Smooth muscle cell (in vitro differentiated cells): ENCODE data around the gene NCOA1. TPM values are rescaled to one million over a fixed set of nuclear protein-coding genes. Genes with fewer than 3 reads are reported as not detected.

Experiments
- DNase-seq: peaks from one replicate; lab custom pipeline; 2025; ENCODE audit not compliant: unreplicated experiment; lab: John Stamatoyannopoulos, UW
- H2AFZ ChIP-seq: fragments of 200-600 bp; sonication (generic); 2 replicates; pipeline ENCODE4 v1.6.0; 2016; ENCODE audit warnings: antibody characterized with exemption, low read depth, mild to moderate bottlenecking
- H3F3A ChIP-seq: fragments of 200-600 bp; sonication (generic); 2 replicates; pipeline ENCODE4 v1.6.0; 2017; ENCODE audit warnings: antibody characterized with exemption, low read depth
- H3K27ac ChIP-seq: fragments of 200-600 bp; sonication (generic); 2 replicates; pipeline ENCODE4 v1.5.1; 2016; ENCODE audit warnings: low read depth, mild to moderate bottlenecking
- H3K27me3 ChIP-seq: fragments of 200-600 bp; sonication (generic); 2 replicates; pipeline ENCODE4 v1.6.1; 2016; ENCODE audit warnings: low read depth, mild to moderate bottlenecking
- H3K36me3 ChIP-seq: fragments of 200-600 bp; sonication (generic); 2 replicates; pipeline ENCODE4 v1.5.1; 2016; ENCODE audit warnings: low read depth
- H3K4me1 ChIP-seq: fragments of 200-600 bp; sonication (generic); 2 replicates; pipeline ENCODE4 v1.5.1; 2016; ENCODE audit warnings: low read depth
- H3K4me2 ChIP-seq: fragments of 200-600 bp; sonication (generic); 2 replicates; pipeline ENCODE4 v1.6.0; 2016; ENCODE audit warnings: mild to moderate bottlenecking
- H3K4me3 ChIP-seq: fragments of 200-600 bp; sonication (generic); 2 replicates; pipeline ENCODE4 v1.5.1; 2016; ENCODE audit warnings: mild to moderate bottlenecking
- H3K79me2 ChIP-seq: fragments of 200-600 bp; sonication (generic); 2 replicates; pipeline ENCODE4 v1.6.0; 2016; ENCODE audit warnings: low read depth, mild to moderate bottlenecking
- H3K9ac ChIP-seq: fragments of 200-600 bp; sonication (generic); 2 replicates; pipeline ENCODE4 v1.6.0; 2016; ENCODE audit warnings: low read depth
- H3K9me3 ChIP-seq: fragments of 200-600 bp; sonication (generic); replicated peaks from 2 replicates; pipeline ENCODE4 v1.5.1; 2016; ENCODE audit warnings: low read depth
- H4K20me1 ChIP-seq: fragments of 200-600 bp; sonication (generic); 2 replicates; pipeline ENCODE4 v1.6.0; 2016; ENCODE audit warnings: low read depth
- WGBS: methylation state at CpG from one replicate; pipeline ENCODE4 v1.1.7; 2016; ENCODE audit warnings: low lambda C conversion rate; 5-methylcytosine and 5-hydroxymethylcytosine counted together
- polyA plus RNA-seq: library from polyadenylated mRNA; unstranded; fragments of >200 nt; fragmentation: Nextera tagmentation; extraction: Ambion mirVana; gene quantifications from 2 replicates; pipeline ENCODE4 v1.2.1, GENCODE V29; 2016
- total RNA-seq: library from RNA; depleted of rRNA; stranded (reverse); fragments of >200 nt; gene quantifications from 2 replicates; pipeline ENCODE4 v1.2.3, GENCODE V29; 2014
- TF ChIP-seq, protein P1 (sequence below): fragments of 200-600 bp; sonication (generic); IDR thresholded peaks from 2 replicates; pipeline ENCODE4 v1.5.1; 2017; ENCODE audit warnings: borderline replicate concordance, mild to moderate bottlenecking, antibody characterized with exemption; ENCODE audit not compliant: insufficient read depth, poor library complexity, severe bottlenecking

NCOA1 gene
- total and polyA plus RNA-seq, 2 experiments from 2014 or later: 8.5 to 21.0 TPM

DNA sequence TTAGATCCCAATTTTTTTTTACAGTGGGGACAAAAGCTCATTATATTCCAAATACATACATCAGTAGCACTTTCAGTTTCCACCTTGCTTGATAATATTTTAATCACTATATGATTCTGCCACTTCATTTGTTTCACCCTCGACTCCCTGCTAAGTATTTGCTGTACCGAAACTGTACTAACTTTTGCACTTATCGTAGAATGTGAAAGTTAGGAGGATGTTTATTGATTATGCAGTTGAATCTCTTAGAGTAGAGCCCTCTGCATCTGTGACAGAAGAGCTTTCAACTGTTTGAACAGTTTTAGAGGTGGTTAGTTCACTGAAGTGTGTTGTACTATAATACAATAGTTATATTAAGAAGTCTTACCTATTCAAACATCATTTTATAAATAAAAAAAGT is 20.8 kb downstream of the NCOA1 start:
- no peaks in the 10 kb centered on the region for H3K27me3 ChIP-seq
- H3F3A ChIP-seq: no peaks in the 10 kb centered on the region
- H3K9me3 ChIP-seq: no peaks in the 10 kb centered on the region
- no peak overlapping the region for H3K9ac ChIP-seq
- 93% methylated on average over 3 of the region's 3 CpGs for WGBS
- peaks cover 72% of the 10 kb centered on the region for H3K79me2 ChIP-seq
- no peak overlapping the region for H3K4me3 ChIP-seq
- H2AFZ ChIP-seq: no peak overlapping the region
- no peaks in the 10 kb centered on the region for H3K4me1 ChIP-seq
- no peak overlapping the region for H3K4me2 ChIP-seq
- no peak overlapping the region for H3K27ac ChIP-seq
- H3K36me3 ChIP-seq: no peaks in the 10 kb centered on the region
- TF ChIP-seq, protein P1, sequence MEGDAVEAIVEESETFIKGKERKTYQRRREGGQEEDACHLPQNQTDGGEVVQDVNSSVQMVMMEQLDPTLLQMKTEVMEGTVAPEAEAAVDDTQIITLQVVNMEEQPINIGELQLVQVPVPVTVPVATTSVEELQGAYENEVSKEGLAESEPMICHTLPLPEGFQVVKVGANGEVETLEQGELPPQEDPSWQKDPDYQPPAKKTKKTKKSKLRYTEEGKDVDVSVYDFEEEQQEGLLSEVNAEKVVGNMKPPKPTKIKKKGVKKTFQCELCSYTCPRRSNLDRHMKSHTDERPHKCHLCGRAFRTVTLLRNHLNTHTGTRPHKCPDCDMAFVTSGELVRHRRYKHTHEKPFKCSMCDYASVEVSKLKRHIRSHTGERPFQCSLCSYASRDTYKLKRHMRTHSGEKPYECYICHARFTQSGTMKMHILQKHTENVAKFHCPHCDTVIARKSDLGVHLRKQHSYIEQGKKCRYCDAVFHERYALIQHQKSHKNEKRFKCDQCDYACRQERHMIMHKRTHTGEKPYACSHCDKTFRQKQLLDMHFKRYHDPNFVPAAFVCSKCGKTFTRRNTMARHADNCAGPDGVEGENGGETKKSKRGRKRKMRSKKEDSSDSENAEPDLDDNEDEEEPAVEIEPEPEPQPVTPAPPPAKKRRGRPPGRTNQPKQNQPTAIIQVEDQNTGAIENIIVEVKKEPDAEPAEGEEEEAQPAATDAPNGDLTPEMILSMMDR: no peak
- peaks cover 76% of the 10 kb centered on the region for H4K20me1 ChIP-seq
- DNase-seq: no peak

DNA sequence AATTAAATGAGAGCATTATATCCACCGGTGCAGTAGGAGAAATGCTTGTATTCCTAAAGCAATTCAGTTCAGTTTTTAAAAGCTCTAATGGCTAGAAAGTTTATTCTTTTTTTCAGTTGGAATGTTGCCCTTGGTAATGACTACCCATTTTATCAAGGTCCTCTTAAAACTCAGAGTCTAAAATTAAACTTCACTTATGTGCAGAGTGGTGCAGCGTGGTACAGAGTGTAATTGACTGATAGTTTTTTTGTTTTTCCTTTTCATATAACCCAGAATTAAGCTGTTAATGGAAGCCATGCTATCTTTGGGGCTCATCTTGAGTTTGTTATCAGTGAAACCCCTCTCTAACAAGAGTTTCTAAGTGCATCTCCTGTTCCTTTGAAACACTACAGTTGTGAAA is 21.4 kb downstream of the NCOA1 start:
- Histone ChIP-seq H3K36me3 (no peaks in the 10 kb centered on the region), H2AFZ (no peak overlapping the region), H3K4me1 (no peaks in the 10 kb centered on the region), H3F3A (no peaks in the 10 kb centered on the region), H3K9ac (no peak overlapping the region), H3K79me2 (peaks cover 71% of the 10 kb centered on the region), H3K27ac (no peak overlapping the region), H3K27me3 (no peaks in the 10 kb centered on the region), H3K4me3 (no peak overlapping the region), H3K4me2 (no peak overlapping the region), H3K9me3 (no peaks in the 10 kb centered on the region), H4K20me1 (peaks cover 78% of the 10 kb centered on the region)
- TF ChIP-seq, protein P1: no peak
- no peak for DNase-seq
- WGBS: 91% methylated on average over 2 of the region's 2 CpGs

DNA sequence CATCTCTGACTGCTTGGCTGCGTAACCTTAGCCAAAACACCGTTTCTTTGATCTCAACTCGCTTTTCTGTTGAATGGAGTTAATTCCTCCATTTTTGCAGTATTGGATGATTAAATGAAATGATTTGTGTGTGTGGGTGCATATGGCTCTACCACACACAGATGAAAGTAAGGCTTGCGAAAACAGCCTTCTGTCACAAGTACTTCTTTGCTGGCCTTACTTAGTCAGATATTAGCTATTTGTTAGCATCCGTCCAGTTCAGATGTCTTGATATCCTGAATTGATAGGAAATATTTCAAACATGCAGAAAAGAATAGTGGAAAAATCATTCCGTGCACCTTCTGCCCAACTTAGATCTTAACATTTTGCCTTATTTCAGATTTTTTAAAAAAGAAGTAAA is 21.8 kb downstream of the NCOA1 start:
- H3K27me3 ChIP-seq: no peaks in the 10 kb centered on the region
- H3K79me2 ChIP-seq: peaks cover 71% of the 10 kb centered on the region
- H3K9ac ChIP-seq: no peak overlapping the region
- H4K20me1 ChIP-seq: peaks cover 81% of the 10 kb centered on the region
- H3K4me1 ChIP-seq: no peaks in the 10 kb centered on the region
- TF ChIP-seq, protein P1: no peak
- H2AFZ ChIP-seq: no peak overlapping the region
- H3F3A ChIP-seq: no peaks in the 10 kb centered on the region
- H3K4me2 ChIP-seq: no peak overlapping the region
- DNase-seq: no peak
- H3K4me3 ChIP-seq: no peak overlapping the region
- no peak overlapping the region for H3K27ac ChIP-seq
- H3K36me3 ChIP-seq: no peaks in the 10 kb centered on the region
- no peaks in the 10 kb centered on the region for H3K9me3 ChIP-seq
- WGBS: 89% methylated on average over 6 of the region's 6 CpGs

DNA sequence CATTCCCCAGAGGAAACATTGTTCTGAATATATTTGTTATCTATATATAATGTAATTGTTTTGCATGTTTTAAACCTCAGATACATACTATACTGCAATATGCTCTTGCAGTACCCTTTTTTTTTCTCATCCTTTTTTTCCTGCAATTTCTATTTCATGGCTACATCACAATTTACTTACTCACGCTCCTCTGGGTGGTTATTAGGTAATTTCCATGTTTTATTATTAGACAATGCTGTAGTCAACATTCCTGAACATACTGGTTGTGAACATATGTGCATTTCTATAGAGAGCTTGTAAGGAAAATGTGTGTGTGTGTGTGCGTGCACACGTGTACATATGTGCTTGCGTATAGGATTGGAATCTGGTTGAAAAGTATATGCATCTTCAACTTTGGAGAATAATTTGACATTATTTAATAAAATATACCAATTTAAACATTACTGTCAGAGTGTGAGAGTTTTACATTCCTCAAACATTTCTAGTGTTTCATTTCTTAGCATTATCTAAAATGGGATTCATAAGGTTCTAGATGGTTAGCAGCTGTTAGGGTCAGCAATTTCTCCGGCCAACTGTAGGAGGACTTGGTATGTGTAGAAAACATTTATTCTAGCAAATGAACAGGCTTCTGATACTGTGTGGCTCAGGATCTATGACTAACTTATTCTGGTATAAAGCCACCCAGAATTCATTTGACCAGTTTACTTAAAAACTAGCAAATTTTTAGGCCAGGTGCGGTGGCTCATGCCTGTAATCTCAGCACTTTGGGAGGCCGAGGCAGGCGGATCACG is 22.4 kb downstream of the NCOA1 start:
- TF ChIP-seq, protein P1: no peak
- 96% methylated on average over 9 of the region's 9 CpGs for WGBS
- Histone ChIP-seq H3K79me2 (peaks cover 70% of the 10 kb centered on the region), H3K27ac (no peak overlapping the region), H3F3A (no peaks in the 10 kb centered on the region), H2AFZ (no peak overlapping the region), H3K27me3 (no peaks in the 10 kb centered on the region), H3K4me1 (no peaks in the 10 kb centered on the region), H3K4me2 (no peak overlapping the region), H3K36me3 (no peaks in the 10 kb centered on the region), H4K20me1 (peaks cover 81% of the 10 kb centered on the region), H3K9ac (no peak overlapping the region), H3K4me3 (no peak overlapping the region), H3K9me3 (no peaks in the 10 kb centered on the region)
- no peak for DNase-seq
